H1 (cell line): ENCODE data around the gene ADAMTS17. TPM values are rescaled to one million over a fixed set of nuclear protein-coding genes. Genes with fewer than 3 reads are reported as not detected.

Source experiments
- E2F6 ChIP-seq: IDR thresholded peaks from 2 replicates; pipeline ENCODE4 v1.6.1; 2012; ENCODE audit warnings: inconsistent platforms
- RBBP5 ChIP-seq: IDR thresholded peaks from 2 replicates; pipeline ENCODE4 v1.7.1; 2012; ENCODE audit warnings: low read depth, mild to moderate bottlenecking, inconsistent platforms, low read length, moderate library complexity, borderline replicate concordance
- RXRA ChIP-seq: IDR thresholded peaks from 2 replicates; pipeline ENCODE4 v1.6.1; 2011; ENCODE audit warnings: low read depth, mild to moderate bottlenecking, low read length, moderate library complexity; ENCODE audit not compliant: insufficient read depth
- SP1 ChIP-seq: IDR thresholded peaks from 2 replicates; pipeline ENCODE4 v1.6.1; 2011; ENCODE audit warnings: low read depth, low read length
- SUZ12 ChIP-seq: fragments of 200-600 bp; sonication (generic); IDR thresholded peaks from 2 replicates; pipeline ENCODE4 v1.6.1; 2012; ENCODE audit warnings: mild to moderate bottlenecking, inconsistent platforms, low read length, moderate library complexity, mixed read lengths
- polyA plus RNA-seq, 7 experiments: library from polyadenylated mRNA; depleted of rRNA in 3 of 7; stranded (reverse) in 5 of 7; unstranded in 2 of 7; fragments of >200 nt in 5 of 7; fragments of 200-250 nt in 2 of 7; gene quantifications; 1 replicate in 5 of 7; 2 replicates in 1 of 7; 4 replicates in 1 of 7; pipeline versions ENCODE4 v1.2.1 to v1.2.3, GENCODE V29; 2011 to 2013; ENCODE audit warnings: missing spikeins in 2 of 7, mixed read lengths in 2 of 7
- total RNA-seq: library from RNA; stranded (reverse); fragmentation: NEBNext Ultra II Directional; extraction: Animal tissue kit (Norgen Biotek cat#: 25700); gene quantifications from 2 replicates; pipeline ENCODE4 v1.2.1, GENCODE V29; 2021

The ADAMTS17 gene
- total and polyA plus RNA-seq, 2 of the 8 experiments (the other 6 are each of a cell fraction or from before 2014, with no cell fraction given), result 0.51 to 1.7 TPM

- no peak for TF ChIP-seq RBBP5
- no peak for TF ChIP-seq E2F6
- TF ChIP-seq SUZ12, result no peak
- TF ChIP-seq RXRA, result no peak
- TF ChIP-seq SP1, result no peak
Measured at GRCh38 chr15:100279446-100279845, 62.3 kb downstream of the ADAMTS17 start (continued).
